GM12878 (cell line): Measurements from ENCODE around the gene ZNF888. TPM values are rescaled to one million over a fixed set of nuclear protein-coding genes. Genes with fewer than 3 reads are reported as not detected.
A peak's percentile ranks its signal among the peaks of the same experiment; 100 is the strongest.
"Not testable (repeated sequence)": the region's sequence is repeated elsewhere in the genome, so short reads cannot be mapped to it uniquely, and the experiment has no call there.

ENCODE experiments used
- ATAC-seq: fragments of 200-7000 bp; cut with Tn5 transposase; 3 replicates; pipeline ENCODE4 v1.9.1; 2020; ENCODE audit warnings: mild to moderate bottlenecking, moderate library complexity
- BruUV-seq: library from RNA; stranded (reverse); fragments of 400-500 nt; replicated peaks from 2 replicates; lab custom pipeline; 2021; lab: Mats Ljungman, UMichigan
- CTCF ChIA-PET: fragments of 300-600 bp; sonication (Branson Sonifier 250); formaldehyde crosslinking; extraction: SDS; loops from one replicate; lab custom pipeline; 2021; ENCODE audit warnings: inconsistent platforms; lab: Yijun Ruan, JAX
- POLR2A ChIA-PET: fragments of 350-600 bp; formaldehyde crosslinking; extraction: SDS; loops from one replicate; lab custom pipeline; 2021; ENCODE audit warnings: inconsistent platforms; lab: Charles Lee
- RAD21 ChIA-PET: fragments of 300-600 bp; sonication (Branson Sonifier 250); formaldehyde crosslinking; loops from one replicate; lab custom pipeline; 2023; ENCODE audit warnings: antibody characterized with exemption; ENCODE audit not compliant: unreplicated experiment; lab: Charles Lee
- SMC1A ChIA-PET: fragments of 300-600 bp; sonication (Branson Sonifier 250); formaldehyde crosslinking; loops from one replicate; lab custom pipeline; 2023; ENCODE audit not compliant: unreplicated experiment, uncharacterized antibody; lab: Charles Lee
- DNase-seq: peaks from one replicate; pipeline ENCODE4 v3.0.0-alpha.2; 2011; ENCODE audit warnings: low read depth, low spot score
- FAIRE-seq: peaks from 3 replicates; lab custom pipeline; 2011; peaks lifted over from hg19 to GRCh38; lab: Jason Lieb, UNC
- H2AFZ ChIP-seq: 2 replicates; pipeline ENCODE4 v1.6.0; 2011; ENCODE audit warnings: low read depth, low read length, control low read depth; ENCODE audit not compliant: control insufficient read depth
- H3K27ac ChIP-seq: 2 replicates; pipeline ENCODE4 v1.5.1; 2011; ENCODE audit warnings: control low read depth; ENCODE audit not compliant: control insufficient read depth, insufficient read depth
- H3K27me3 ChIP-seq, 2 experiments: replicated peaks in 1 of 2; 2 replicates each; pipeline versions ENCODE4 v1.6.0 to v1.6.1; 2011; ENCODE audit warnings: low read length in 1 of 2; ENCODE audit not compliant: control insufficient read depth in 2 of 2, insufficient read depth in 2 of 2
- H3K36me3 ChIP-seq, 2 experiments: 2 replicates each; pipeline ENCODE4 v1.5.1; 2011; ENCODE audit warnings: low read length in 1 of 2; ENCODE audit not compliant: control insufficient read depth in 2 of 2, insufficient read depth in 2 of 2
- H3K4me1 ChIP-seq: 2 replicates; pipeline ENCODE4 v1.6.1; 2011; ENCODE audit warnings: mild to moderate bottlenecking, low read length, moderate library complexity, mixed read lengths; ENCODE audit not compliant: control insufficient read depth, insufficient read depth
- H3K4me2 ChIP-seq: 2 replicates; pipeline ENCODE4 v1.6.0; 2011; ENCODE audit warnings: control low read depth; ENCODE audit not compliant: control insufficient read depth, insufficient read depth
- H3K4me3 ChIP-seq: fragments of 200-600 bp; sonication (generic); 2 replicates; pipeline ENCODE4 v1.5.1; 2016
- H3K79me2 ChIP-seq: 2 replicates; pipeline ENCODE4 v1.6.0; 2011; ENCODE audit warnings: low read length; ENCODE audit not compliant: control insufficient read depth, insufficient read depth
- H3K9ac ChIP-seq: 2 replicates; pipeline ENCODE4 v1.8.0; 2011; ENCODE audit warnings: low read length, control low read depth, mixed read lengths; ENCODE audit not compliant: control insufficient read depth, insufficient read depth
- H3K9me3 ChIP-seq: replicated peaks from 3 replicates; pipeline ENCODE4 v1.5.1; 2011; ENCODE audit warnings: mild to moderate bottlenecking, low read length; ENCODE audit not compliant: control insufficient read depth, insufficient read depth
- H4K20me1 ChIP-seq: 2 replicates; pipeline ENCODE4 v1.6.0; 2011; ENCODE audit not compliant: control insufficient read depth, insufficient read depth
- BHLHE40 ChIP-seq, 2 experiments: fragments of 450-650 bp in 1 of 2; IDR thresholded peaks; 2 replicates each; pipeline ENCODE4 v1.6.1; 2011 to 2017; ENCODE audit warnings: low read depth in 2 of 2, borderline replicate concordance in 1 of 2, improper control_type of control experiment in 1 of 2, low read length in 1 of 2, mild to moderate bottlenecking in 1 of 2
- EGR1 ChIP-seq, 2 experiments: IDR thresholded peaks; 1 replicate in 1 of 2; 2 replicates in 1 of 2; pipeline ENCODE4 v1.6.1; 2011 to 2012; ENCODE audit warnings: low read depth in 2 of 2, low read length in 2 of 2, borderline replicate concordance in 1 of 2, mild to moderate bottlenecking in 1 of 2, moderate library complexity in 1 of 2
- IKZF1 ChIP-seq: fragments of 450-650 bp; conservative IDR thresholded peaks from 2 replicates; pipeline ENCODE4 v1.6.1; 2017; ENCODE audit warnings: antibody characterized with exemption, mild to moderate bottlenecking
- MXI1 ChIP-seq: fragments of 150-350 bp; IDR thresholded peaks from 2 replicates; pipeline ENCODE4 v1.6.1; 2011; ENCODE audit warnings: low read depth, mild to moderate bottlenecking, inconsistent platforms, low read length, improper control_type of control experiment
- NR2F1 ChIP-seq: fragments of 450-650 bp; conservative IDR thresholded peaks from 2 replicates; pipeline ENCODE4 v1.6.1; 2017; ENCODE audit warnings: mild to moderate bottlenecking
- NRF1 ChIP-seq: conservative IDR thresholded peaks from 2 replicates; pipeline ENCODE4 v1.6.1; 2011; ENCODE audit warnings: mild to moderate bottlenecking, low read depth, low read length, improper control_type of control experiment
- PML ChIP-seq: IDR thresholded peaks from 2 replicates; pipeline ENCODE4 v1.6.1; 2012; ENCODE audit warnings: low read length, inconsistent platforms
- POLR2A ChIP-seq: IDR thresholded peaks from 2 replicates; pipeline ENCODE4 v1.6.1; 2011; ENCODE audit warnings: low read depth, mild to moderate bottlenecking, low read length
- POLR2AphosphoS2 ChIP-seq: IDR thresholded peaks from 2 replicates; pipeline ENCODE4 v1.6.1; 2011; ENCODE audit warnings: low read depth, mild to moderate bottlenecking, low read length, improper control_type of control experiment, moderate library complexity
- POLR2AphosphoS5 ChIP-seq: IDR thresholded peaks from 2 replicates; pipeline ENCODE4 v1.6.1; 2011; ENCODE audit warnings: mild to moderate bottlenecking, low read length, inconsistent platforms
- POU2F2 ChIP-seq: IDR thresholded peaks from 3 replicates; pipeline ENCODE4 v1.6.1; 2011; ENCODE audit warnings: low read depth, mild to moderate bottlenecking, low read length, borderline replicate concordance
- RELA ChIP-seq: fragments of 450-650 bp; IDR thresholded peaks from 2 replicates; pipeline ENCODE4 v1.8.0; 2014; ENCODE audit warnings: borderline replicate concordance; ENCODE audit not compliant: partially characterized antibody
- RUNX3 ChIP-seq: IDR thresholded peaks from 2 replicates; pipeline ENCODE4 v1.6.1; 2012; ENCODE audit warnings: low read length, inconsistent platforms
- SIN3A ChIP-seq: IDR thresholded peaks from 2 replicates; pipeline ENCODE4 v1.6.1; 2012; ENCODE audit warnings: low read depth, low read length, improper control_type of control experiment
- SMAD5 ChIP-seq: IDR thresholded peaks from 2 replicates; pipeline ENCODE4 v1.6.1; 2016; ENCODE audit warnings: antibody characterized with exemption, low read depth
- TAF1 ChIP-seq: IDR thresholded peaks from 2 replicates; pipeline ENCODE4 v1.6.1; 2011; ENCODE audit warnings: mild to moderate bottlenecking, low read depth, low read length, borderline replicate concordance
- WGBS: methylation state at CpG from one replicate; pipeline ENCODE4 v1.1.6; 2016; ENCODE audit warnings: low lambda C conversion rate; ENCODE audit not compliant: insufficient replicate concordance, insufficient coverage; ENCODE audit errors: missing lambda C conversion rate; 5-methylcytosine and 5-hydroxymethylcytosine counted together
- in situ Hi-C: fragments of 300-500 bp; cut with MboI; formaldehyde crosslinking; loops from 9 replicates; pipeline ENCODE4 v1.14.3; 2018; ENCODE audit warnings: mixed read lengths
- intact Hi-C: fragments of 100-400 bp; cut with micrococcal nuclease; formaldehyde crosslinking; loops from one replicate; pipeline ENCODE4 v1.14.2; 2022; ENCODE audit not compliant: unreplicated experiment
- polyA plus RNA-seq, 11 experiments: library from polyadenylated mRNA; depleted of rRNA in 4 of 11; unstranded in 6 of 11; stranded (reverse) in 5 of 11; fragments of >200 nt; fragmentation: Nextera tagmentation in 4 of 11; fragmentation: Illumina TruSeq in 1 of 11; extraction: Ambion mirVana in 4 of 11; extraction: Trizol in 1 of 11; gene quantifications; 1 replicate in 1 of 11; 2 replicates in 10 of 11; pipeline versions ENCODE4 v1.2.1 to v1.2.3, GENCODE V29; 2011 to 2016; ENCODE audit warnings: inconsistent platforms in 2 of 11, missing spikeins in 2 of 11, low read depth in 1 of 11
- total RNA-seq, 4 experiments: library from RNA; depleted of rRNA in 3 of 4; stranded (reverse); fragments of >200 nt in 3 of 4; fragmentation: Illumina TruSeq in 1 of 4; extraction: Trizol in 1 of 4; gene quantifications; 2 replicates each; pipeline versions ENCODE4 v1.2.1 to v1.2.3, GENCODE V29; 2013 to 2021
- TF ChIP-seq, protein P1 (sequence below): fragments of 450-650 bp; IDR thresholded peaks from 2 replicates; pipeline ENCODE4 v1.6.1; 2018; ENCODE audit warnings: borderline replicate concordance, mild to moderate bottlenecking; ENCODE audit not compliant: partially characterized antibody
- TF ChIP-seq, protein P2 (sequence below): fragments of 450-650 bp; conservative IDR thresholded peaks from 2 replicates; pipeline ENCODE4 v1.6.1; 2017; ENCODE audit warnings: mild to moderate bottlenecking, moderate library complexity

ZNF888 gene
- total and polyA plus RNA-seq, 10 of the 15 experiments (the other 5 are each of a cell fraction or from before 2014, with no cell fraction given): 0.26 to 4.3 (median 2.7) TPM

DNA sequence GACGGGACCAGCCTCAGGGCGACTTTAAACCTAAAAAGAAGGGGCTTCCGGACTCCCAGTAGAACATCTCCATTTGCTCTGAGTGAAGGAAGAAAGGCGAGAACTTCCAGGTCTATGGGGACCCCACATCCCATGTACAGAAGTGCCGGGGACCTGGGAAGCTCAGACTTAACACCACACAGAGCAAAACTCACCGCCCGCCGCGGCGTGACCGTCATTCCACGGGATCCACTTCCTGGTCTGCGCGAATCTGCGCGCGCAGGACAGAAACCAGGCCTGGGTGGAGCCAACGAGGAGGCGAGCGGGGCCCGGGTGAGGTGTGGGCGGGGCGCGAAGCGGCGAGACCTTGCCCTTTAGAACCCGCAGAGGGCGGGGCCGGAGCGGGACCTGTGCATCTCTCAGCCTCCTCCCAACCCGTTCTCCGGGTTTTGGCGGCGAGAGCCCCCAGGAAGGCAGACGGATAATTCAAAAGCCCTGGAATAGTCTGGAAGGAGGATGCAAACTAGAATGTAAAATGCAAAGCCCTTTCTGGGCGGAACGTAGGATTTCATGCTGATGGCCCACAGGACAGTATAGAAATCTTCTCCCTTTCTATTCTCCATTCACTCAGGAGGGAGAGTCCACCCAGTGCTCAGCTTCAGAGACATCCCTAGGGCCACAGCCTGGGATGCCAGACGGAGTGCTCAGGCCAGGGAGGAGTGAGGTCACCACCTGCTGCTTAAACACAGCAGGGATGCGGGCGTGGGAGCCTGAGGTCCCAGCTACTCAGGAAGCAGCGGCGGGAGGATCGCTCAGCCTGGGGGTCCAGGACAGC is 65.6 kb downstream of the ZNF888 start, which contains the start of gene ZNF468:
Gene ZNF468 (minus strand): TSS at position 242 of the 814 bp plus-strand sequence. CDS start 3,347 bp downstream, outside the sequence.
- intact Hi-C loops, H3K79me2 ChIP-seq, H4K20me1 ChIP-seq, H3K36me3 ChIP-seq, H3K4me1 ChIP-seq, H3K9me3 ChIP-seq, BruUV-seq, CTCF ChIA-PET, POLR2A ChIA-PET, RAD21 ChIA-PET, H3K27me3 ChIP-seq: not testable (repeated sequence)
- peak within 1 kb of the TSS; percentile 55 for H2AFZ ChIP-seq
- FAIRE-seq (peak; percentile 99), DNase-seq (peak; percentile 23), ATAC-seq (peak; percentile 100)
- TF ChIP-seq PML: 0 out of 2 replicates have a peak, but pooled peaks have one; percentile 54
- peak; percentile 13 for TF ChIP-seq RELA
- TF ChIP-seq, protein P1, sequence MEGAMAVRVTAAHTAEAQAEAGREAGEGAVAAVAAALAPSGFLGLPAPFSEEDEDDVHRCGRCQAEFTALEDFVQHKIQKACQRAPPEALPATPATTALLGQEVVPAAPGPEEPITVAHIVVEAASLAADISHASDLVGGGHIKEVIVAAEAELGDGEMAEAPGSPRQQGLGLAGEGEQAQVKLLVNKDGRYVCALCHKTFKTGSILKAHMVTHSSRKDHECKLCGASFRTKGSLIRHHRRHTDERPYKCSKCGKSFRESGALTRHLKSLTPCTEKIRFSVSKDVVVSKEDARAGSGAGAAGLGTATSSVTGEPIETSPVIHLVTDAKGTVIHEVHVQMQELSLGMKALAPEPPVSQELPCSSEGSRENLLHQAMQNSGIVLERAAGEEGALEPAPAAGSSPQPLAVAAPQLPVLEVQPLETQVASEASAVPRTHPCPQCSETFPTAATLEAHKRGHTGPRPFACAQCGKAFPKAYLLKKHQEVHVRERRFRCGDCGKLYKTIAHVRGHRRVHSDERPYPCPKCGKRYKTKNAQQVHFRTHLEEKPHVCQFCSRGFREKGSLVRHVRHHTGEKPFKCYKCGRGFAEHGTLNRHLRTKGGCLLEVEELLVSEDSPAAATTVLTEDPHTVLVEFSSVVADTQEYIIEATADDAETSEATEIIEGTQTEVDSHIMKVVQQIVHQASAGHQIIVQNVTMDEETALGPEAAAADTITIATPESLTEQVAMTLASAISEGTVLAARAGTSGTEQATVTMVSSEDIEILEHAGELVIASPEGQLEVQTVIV: peak; percentile 76
- peak; percentile 71 for TF ChIP-seq POLR2A
- peak; percentile 26; the same call in 1 of the 2 replicates for TF ChIP-seq SMAD5
- TF ChIP-seq POLR2AphosphoS2: 0 out of 2 replicates have a peak, but pooled peaks have one; percentile 65
- 0 out of 3 replicates have a peak, but pooled peaks of 1 of the 2 experiments have one; percentile 13 for TF ChIP-seq EGR1 (IDR thresholded peaks at IDR 0.05; ENCODE audit: borderline replicate concordance in 1 of 2, low read depth in 2 of 2, low read length in 2 of 2)
- peak in 1 of 2 experiments; percentile 32; a peak in 1 of 4 replicates for TF ChIP-seq BHLHE40 (IDR thresholded peaks at IDR 0.05; ENCODE audit: borderline replicate concordance in 1 of 2, low read depth in 2 of 2, low read length in 1 of 2)
- TF ChIP-seq NRF1: peak; percentile 42
- TF ChIP-seq IKZF1: peak; percentile 10; the same call in 1 of the 2 replicates
- TF ChIP-seq POU2F2: 0 out of 3 replicates have a peak, but pooled peaks have one; percentile 39
- peak; percentile 42; the same call in 1 of the 2 replicates for TF ChIP-seq SIN3A
- TF ChIP-seq NR2F1: peak; percentile 50
- TF ChIP-seq, protein P2, sequence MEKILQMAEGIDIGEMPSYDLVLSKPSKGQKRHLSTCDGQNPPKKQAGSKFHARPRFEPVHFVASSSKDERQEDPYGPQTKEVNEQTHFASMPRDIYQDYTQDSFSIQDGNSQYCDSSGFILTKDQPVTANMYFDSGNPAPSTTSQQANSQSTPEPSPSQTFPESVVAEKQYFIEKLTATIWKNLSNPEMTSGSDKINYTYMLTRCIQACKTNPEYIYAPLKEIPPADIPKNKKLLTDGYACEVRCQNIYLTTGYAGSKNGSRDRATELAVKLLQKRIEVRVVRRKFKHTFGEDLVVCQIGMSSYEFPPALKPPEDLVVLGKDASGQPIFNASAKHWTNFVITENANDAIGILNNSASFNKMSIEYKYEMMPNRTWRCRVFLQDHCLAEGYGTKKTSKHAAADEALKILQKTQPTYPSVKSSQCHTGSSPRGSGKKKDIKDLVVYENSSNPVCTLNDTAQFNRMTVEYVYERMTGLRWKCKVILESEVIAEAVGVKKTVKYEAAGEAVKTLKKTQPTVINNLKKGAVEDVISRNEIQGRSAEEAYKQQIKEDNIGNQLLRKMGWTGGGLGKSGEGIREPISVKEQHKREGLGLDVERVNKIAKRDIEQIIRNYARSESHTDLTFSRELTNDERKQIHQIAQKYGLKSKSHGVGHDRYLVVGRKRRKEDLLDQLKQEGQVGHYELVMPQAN: peak; percentile 64; the same call in 1 of the 2 replicates
- TF ChIP-seq RUNX3: peak; percentile 39; the same call in 1 of the 2 replicates
- peak; percentile 55; the same call in 1 of the 2 replicates for TF ChIP-seq TAF1
- 0 out of 2 replicates have a peak, but pooled peaks have one; percentile 47 for TF ChIP-seq MXI1
- TF ChIP-seq POLR2AphosphoS5: peak; percentile 84
- peak within 1 kb of the TSS; percentile 75 for H3K9ac ChIP-seq
- H3K4me3 ChIP-seq: peak within 1 kb of the TSS; percentile 92
- H3K27ac ChIP-seq: peak within 1 kb of the TSS; percentile 68
- SMC1A ChIA-PET: interaction anchor here (0.9 kb wide), 1 partner anchor 81 kb away, joined by 3 read pairs; no protein-coding TSS in a partner anchor
- in situ Hi-C loops: loop anchor here (5.0 kb wide), 1 partner anchor 85 kb away; no protein-coding TSS in a partner anchor
- WGBS: 6% methylated on average over 40 of the region's 43 CpGs
- H3K4me2 ChIP-seq: peak within 1 kb of the TSS; percentile 58
